K562 (cell line): ENCODE measurements around the gene STK25.

Experiments used
- EP300 ChIP-seq: IDR thresholded peaks from 2 replicates; pipeline ENCODE4 v1.6.1; 2012; ENCODE audit warnings: low read length, improper control_type of control experiment
- EZH2 ChIP-seq: IDR thresholded peaks from 2 replicates; pipeline ENCODE4 v1.6.1; 2012; ENCODE audit warnings: low read depth, mild to moderate bottlenecking, inconsistent platforms, low read length, borderline replicate concordance
- RFX5 ChIP-seq: IDR thresholded peaks from 2 replicates; pipeline ENCODE4 v1.6.1; 2011; ENCODE audit warnings: low read depth, mild to moderate bottlenecking, improper control_type of control experiment, low read length
- SMAD3 ChIP-seq: fragments of 450-650 bp; formaldehyde crosslinking; conservative IDR thresholded peaks from 2 replicates; pipeline ENCODE4 v1.4.0; 2020; ENCODE audit warnings: mild to moderate bottlenecking
- SMC3 ChIP-seq: conservative IDR thresholded peaks from 2 replicates; pipeline ENCODE4 v1.6.1; 2011; ENCODE audit warnings: low read depth, low read length, improper control_type of control experiment; ENCODE audit not compliant: insufficient read depth
- ZNF324 ChIP-seq: fragments of 250-450 bp; sonication (Bioruptor Pico); IDR thresholded peaks from 2 replicates; pipeline ENCODE4 v1.4.0; 2020; ENCODE audit warnings: mild to moderate bottlenecking
- ZNF444 ChIP-seq: fragments of 250-450 bp; sonication (Bioruptor Pico); IDR thresholded peaks from 2 replicates; pipeline ENCODE4 v1.4.0; 2020; ENCODE audit warnings: mild to moderate bottlenecking, moderate library complexity
- ZNF583 ChIP-seq: fragments of 250-450 bp; sonication (Bioruptor Pico); IDR thresholded peaks from 2 replicates; pipeline ENCODE4 v1.4.0; 2020
- ZNF77 ChIP-seq: fragments of 250-450 bp; sonication (Bioruptor Pico); IDR thresholded peaks from 2 replicates; pipeline ENCODE4 v1.5.0; 2020
- ZSCAN29 ChIP-seq: fragments of 450-650 bp; IDR thresholded peaks from 2 replicates; pipeline ENCODE4 v1.6.1; 2017
- TF ChIP-seq, protein P1 (sequence below), 3 experiments: IDR thresholded peaks in 2 of 3; conservative IDR thresholded peaks in 1 of 3; 2 replicates each; pipeline ENCODE4 v1.5.1; 2011 to 2012; ENCODE audit warnings: low read length in 3 of 3, mild to moderate bottlenecking in 3 of 3, control low read depth in 2 of 3, improper control_type of control experiment in 1 of 3, inconsistent platforms in 1 of 3, low read depth in 1 of 3, mixed read lengths in 1 of 3, moderate library complexity in 1 of 3; ENCODE audit not compliant: insufficient read depth in 2 of 3

DNA sequence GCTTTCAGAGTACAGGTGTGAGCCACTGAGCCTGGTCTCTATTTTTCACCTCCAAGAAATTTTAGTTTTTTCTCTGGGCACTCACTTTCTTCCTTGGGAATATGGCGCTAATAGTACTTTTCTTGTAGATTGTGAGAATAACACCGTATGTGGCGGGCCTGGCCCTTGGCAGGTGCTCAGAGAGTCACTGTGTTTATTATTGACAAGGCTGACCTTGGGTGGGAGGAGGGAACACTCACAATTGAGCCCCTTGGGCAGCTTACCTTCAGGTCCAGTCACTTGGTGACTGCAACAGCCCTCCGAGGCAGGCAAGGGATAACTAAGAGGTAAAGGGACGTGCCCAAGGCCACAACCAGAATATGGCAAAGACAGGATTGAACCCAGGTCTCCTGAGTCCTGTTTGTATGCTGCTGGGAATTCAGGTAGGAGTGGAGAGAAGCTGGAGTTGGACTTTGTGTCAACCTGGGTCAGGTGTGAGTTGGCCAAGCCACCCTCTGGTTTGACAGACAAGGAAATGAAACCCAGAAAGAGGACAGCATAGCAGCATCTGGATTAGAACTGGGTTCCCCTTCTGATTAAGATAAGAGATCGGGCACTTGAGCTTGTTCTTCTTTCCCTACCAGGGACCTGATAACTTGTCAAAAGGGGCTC, 2.8 kb upstream of the STK25 start:
- no peak for TF ChIP-seq SMC3
- TF ChIP-seq SMAD3 (CRISPR knock-in tag): no peak
- TF ChIP-seq, protein P1, sequence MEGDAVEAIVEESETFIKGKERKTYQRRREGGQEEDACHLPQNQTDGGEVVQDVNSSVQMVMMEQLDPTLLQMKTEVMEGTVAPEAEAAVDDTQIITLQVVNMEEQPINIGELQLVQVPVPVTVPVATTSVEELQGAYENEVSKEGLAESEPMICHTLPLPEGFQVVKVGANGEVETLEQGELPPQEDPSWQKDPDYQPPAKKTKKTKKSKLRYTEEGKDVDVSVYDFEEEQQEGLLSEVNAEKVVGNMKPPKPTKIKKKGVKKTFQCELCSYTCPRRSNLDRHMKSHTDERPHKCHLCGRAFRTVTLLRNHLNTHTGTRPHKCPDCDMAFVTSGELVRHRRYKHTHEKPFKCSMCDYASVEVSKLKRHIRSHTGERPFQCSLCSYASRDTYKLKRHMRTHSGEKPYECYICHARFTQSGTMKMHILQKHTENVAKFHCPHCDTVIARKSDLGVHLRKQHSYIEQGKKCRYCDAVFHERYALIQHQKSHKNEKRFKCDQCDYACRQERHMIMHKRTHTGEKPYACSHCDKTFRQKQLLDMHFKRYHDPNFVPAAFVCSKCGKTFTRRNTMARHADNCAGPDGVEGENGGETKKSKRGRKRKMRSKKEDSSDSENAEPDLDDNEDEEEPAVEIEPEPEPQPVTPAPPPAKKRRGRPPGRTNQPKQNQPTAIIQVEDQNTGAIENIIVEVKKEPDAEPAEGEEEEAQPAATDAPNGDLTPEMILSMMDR (IDR thresholded peaks at IDR 0.05 in 2 of 3, conservative IDR thresholded peaks at IDR 0.05 in 1 of 3; ENCODE audit: insufficient read depth in 2 of 3, low read depth in 1 of 3, low read length in 3 of 3): no peak
- TF ChIP-seq EZH2: no peak
- TF ChIP-seq ZNF324 (CRISPR knock-in tag): no peak
- TF ChIP-seq ZNF444: no peak
- TF ChIP-seq EP300: no peak
- TF ChIP-seq ZNF77 (CRISPR knock-in tag): no peak
- TF ChIP-seq ZNF583 (CRISPR knock-in tag): no peak
- TF ChIP-seq RFX5: no peak
- no peak for TF ChIP-seq ZSCAN29
